Liver (tissue), 3 donors: ENCODE results near the gene SEPSECS.

Source experiments
- EGR1 ChIP-seq, 2 donors: IDR thresholded peaks; 2 replicates each; pipeline ENCODE4 v1.6.1; 2016 to 2018; ENCODE audit warnings: antibody characterized with exemption in 2 of 2, low read depth in 2 of 2
- FOXA1 ChIP-seq: IDR thresholded peaks from 2 replicates; pipeline ENCODE4 v1.6.1; 2016; ENCODE audit warnings: antibody characterized with exemption
- GABPA ChIP-seq, 2 donors: IDR thresholded peaks in 1 of 2; conservative IDR thresholded peaks in 1 of 2; 2 replicates each; pipeline ENCODE4 v1.6.1; 2016; ENCODE audit warnings: antibody characterized with exemption in 2 of 2, mild to moderate bottlenecking in 1 of 2, moderate library complexity in 1 of 2
- SP1 ChIP-seq: IDR thresholded peaks from 2 replicates; pipeline ENCODE4 v1.6.1; 2018; ENCODE audit warnings: antibody characterized with exemption, mild to moderate bottlenecking
- TAF1 ChIP-seq: conservative IDR thresholded peaks from 2 replicates; pipeline ENCODE4 v1.6.1; 2016; ENCODE audit warnings: antibody characterized with exemption, mild to moderate bottlenecking
- YY1 ChIP-seq: IDR thresholded peaks from 2 replicates; pipeline ENCODE4 v1.6.1; 2016; ENCODE audit warnings: antibody characterized with exemption, mild to moderate bottlenecking
- TF ChIP-seq, protein P1 (sequence below): IDR thresholded peaks from 2 replicates; pipeline ENCODE4 v1.6.1; 2016; ENCODE audit warnings: antibody characterized with exemption
- TF ChIP-seq, protein P2 (sequence below): fragments of 150-350 bp; IDR thresholded peaks from 2 replicates; pipeline ENCODE4 v1.5.1; 2017; ENCODE audit warnings: improper control_type of control experiment, low read depth, low read length; ENCODE audit not compliant: missing input control
- TF ChIP-seq, protein P3 (sequence below): IDR thresholded peaks from 2 replicates; pipeline ENCODE4 v1.6.1; 2016; ENCODE audit warnings: antibody characterized with exemption
- TF ChIP-seq, protein P4 (sequence below): IDR thresholded peaks from 2 replicates; pipeline ENCODE4 v1.6.1; 2016; ENCODE audit warnings: antibody characterized with exemption
- TF ChIP-seq, protein P5 (sequence below): IDR thresholded peaks from 2 replicates; pipeline ENCODE4 v1.6.1; 2016; ENCODE audit warnings: antibody characterized with exemption, mild to moderate bottlenecking
- donor health status: healthy.
- donor health status: healthy.

DNA sequence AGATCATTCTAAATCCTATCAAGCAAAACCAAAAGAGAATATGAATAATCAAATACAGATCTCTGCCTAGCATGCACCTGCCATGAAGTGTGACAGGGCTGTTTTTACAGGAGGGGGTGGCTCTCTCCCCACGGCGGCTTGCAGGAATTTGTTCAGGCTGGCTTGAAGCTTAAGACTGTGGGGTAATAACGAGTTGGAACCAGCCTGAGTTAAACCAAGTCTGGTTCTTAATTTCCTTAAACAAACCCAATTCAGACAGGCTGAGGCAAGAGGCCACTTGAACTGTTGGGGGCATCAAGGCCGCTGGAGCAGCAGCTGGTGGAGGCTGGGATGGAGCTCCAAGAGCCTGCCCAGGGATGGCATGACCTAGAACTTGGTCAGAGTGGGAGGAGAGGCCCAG is 84.4 kb downstream of the SEPSECS start:
- TF ChIP-seq, protein P1, sequence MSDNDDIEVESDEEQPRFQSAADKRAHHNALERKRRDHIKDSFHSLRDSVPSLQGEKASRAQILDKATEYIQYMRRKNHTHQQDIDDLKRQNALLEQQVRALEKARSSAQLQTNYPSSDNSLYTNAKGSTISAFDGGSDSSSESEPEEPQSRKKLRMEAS, result no peak
- TF ChIP-seq, protein P2, sequence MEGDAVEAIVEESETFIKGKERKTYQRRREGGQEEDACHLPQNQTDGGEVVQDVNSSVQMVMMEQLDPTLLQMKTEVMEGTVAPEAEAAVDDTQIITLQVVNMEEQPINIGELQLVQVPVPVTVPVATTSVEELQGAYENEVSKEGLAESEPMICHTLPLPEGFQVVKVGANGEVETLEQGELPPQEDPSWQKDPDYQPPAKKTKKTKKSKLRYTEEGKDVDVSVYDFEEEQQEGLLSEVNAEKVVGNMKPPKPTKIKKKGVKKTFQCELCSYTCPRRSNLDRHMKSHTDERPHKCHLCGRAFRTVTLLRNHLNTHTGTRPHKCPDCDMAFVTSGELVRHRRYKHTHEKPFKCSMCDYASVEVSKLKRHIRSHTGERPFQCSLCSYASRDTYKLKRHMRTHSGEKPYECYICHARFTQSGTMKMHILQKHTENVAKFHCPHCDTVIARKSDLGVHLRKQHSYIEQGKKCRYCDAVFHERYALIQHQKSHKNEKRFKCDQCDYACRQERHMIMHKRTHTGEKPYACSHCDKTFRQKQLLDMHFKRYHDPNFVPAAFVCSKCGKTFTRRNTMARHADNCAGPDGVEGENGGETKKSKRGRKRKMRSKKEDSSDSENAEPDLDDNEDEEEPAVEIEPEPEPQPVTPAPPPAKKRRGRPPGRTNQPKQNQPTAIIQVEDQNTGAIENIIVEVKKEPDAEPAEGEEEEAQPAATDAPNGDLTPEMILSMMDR, result no peak
- TF ChIP-seq TAF1 (no peak), FOXA1 (no peak), EGR1 (IDR thresholded peaks at IDR 0.05; ENCODE audit: low read depth in 2 of 2) (no peak), GABPA (IDR thresholded peaks at IDR 0.05 in 1 of 2, conservative IDR thresholded peaks at IDR 0.05 in 1 of 2) (no peak), SP1 (no peak), YY1 (no peak)
- TF ChIP-seq, protein P3, sequence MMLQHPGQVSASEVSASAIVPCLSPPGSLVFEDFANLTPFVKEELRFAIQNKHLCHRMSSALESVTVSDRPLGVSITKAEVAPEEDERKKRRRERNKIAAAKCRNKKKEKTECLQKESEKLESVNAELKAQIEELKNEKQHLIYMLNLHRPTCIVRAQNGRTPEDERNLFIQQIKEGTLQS, result no peak
- TF ChIP-seq, protein P4, sequence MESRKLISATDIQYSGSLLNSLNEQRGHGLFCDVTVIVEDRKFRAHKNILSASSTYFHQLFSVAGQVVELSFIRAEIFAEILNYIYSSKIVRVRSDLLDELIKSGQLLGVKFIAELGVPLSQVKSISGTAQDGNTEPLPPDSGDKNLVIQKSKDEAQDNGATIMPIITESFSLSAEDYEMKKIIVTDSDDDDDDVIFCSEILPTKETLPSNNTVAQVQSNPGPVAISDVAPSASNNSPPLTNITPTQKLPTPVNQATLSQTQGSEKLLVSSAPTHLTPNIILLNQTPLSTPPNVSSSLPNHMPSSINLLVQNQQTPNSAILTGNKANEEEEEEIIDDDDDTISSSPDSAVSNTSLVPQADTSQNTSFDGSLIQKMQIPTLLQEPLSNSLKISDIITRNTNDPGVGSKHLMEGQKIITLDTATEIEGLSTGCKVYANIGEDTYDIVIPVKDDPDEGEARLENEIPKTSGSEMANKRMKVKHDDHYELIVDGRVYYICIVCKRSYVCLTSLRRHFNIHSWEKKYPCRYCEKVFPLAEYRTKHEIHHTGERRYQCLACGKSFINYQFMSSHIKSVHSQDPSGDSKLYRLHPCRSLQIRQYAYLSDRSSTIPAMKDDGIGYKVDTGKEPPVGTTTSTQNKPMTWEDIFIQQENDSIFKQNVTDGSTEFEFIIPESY, result no peak
- TF ChIP-seq, protein P5, sequence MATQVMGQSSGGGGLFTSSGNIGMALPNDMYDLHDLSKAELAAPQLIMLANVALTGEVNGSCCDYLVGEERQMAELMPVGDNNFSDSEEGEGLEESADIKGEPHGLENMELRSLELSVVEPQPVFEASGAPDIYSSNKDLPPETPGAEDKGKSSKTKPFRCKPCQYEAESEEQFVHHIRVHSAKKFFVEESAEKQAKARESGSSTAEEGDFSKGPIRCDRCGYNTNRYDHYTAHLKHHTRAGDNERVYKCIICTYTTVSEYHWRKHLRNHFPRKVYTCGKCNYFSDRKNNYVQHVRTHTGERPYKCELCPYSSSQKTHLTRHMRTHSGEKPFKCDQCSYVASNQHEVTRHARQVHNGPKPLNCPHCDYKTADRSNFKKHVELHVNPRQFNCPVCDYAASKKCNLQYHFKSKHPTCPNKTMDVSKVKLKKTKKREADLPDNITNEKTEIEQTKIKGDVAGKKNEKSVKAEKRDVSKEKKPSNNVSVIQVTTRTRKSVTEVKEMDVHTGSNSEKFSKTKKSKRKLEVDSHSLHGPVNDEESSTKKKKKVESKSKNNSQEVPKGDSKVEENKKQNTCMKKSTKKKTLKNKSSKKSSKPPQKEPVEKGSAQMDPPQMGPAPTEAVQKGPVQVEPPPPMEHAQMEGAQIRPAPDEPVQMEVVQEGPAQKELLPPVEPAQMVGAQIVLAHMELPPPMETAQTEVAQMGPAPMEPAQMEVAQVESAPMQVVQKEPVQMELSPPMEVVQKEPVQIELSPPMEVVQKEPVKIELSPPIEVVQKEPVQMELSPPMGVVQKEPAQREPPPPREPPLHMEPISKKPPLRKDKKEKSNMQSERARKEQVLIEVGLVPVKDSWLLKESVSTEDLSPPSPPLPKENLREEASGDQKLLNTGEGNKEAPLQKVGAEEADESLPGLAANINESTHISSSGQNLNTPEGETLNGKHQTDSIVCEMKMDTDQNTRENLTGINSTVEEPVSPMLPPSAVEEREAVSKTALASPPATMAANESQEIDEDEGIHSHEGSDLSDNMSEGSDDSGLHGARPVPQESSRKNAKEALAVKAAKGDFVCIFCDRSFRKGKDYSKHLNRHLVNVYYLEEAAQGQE, result no peak
